Measurements from ENCODE around the gene ANO9. TPM values are rescaled to one million over a fixed set of nuclear protein-coding genes. Genes with fewer than 3 reads are reported as not detected.
A peak's percentile ranks its signal among the peaks of the same experiment; 100 is the strongest.

The ANO9 gene
- polyA plus RNA-seq, 12 donors: 0.08 to 14.1 (median 0.31) TPM; not detected in 1

- DNase-seq: no peak
Measured at GRCh38 chr11:453564-453963, 11.8 kb upstream of the ANO9 start.

GRCh38 chr11:452916-453527, 11.2 kb upstream of the ANO9 start:
- DNase-seq: no peak

GRCh38 chr11:452203-452744, 10.5 kb upstream of the ANO9 start:
- DNase-seq: no peak

GRCh38 chr11:451738-452137, 9.9 kb upstream of the ANO9 start:
- DNase-seq: no peak

- peak; percentile 52 for DNase-seq
Measured at GRCh38 chr11:450809-451451, 9.1 kb upstream of the ANO9 start.

- peak; percentile 96 for DNase-seq
Measured at GRCh38 chr11:449889-450808, 8.3 kb upstream of the ANO9 start, which contains the start of gene PTDSS2. TSS of gene PTDSS2 (plus strand) at chr11:450279. CDS start at chr11:450456, 177 bp downstream.

- peak; percentile 93 for DNase-seq
Measured at GRCh38 chr11:447923-448731, 6.3 kb upstream of the ANO9 start.

GRCh38 chr11:446891-447290, 5.1 kb upstream of the ANO9 start:
- DNase-seq: no peak

GRCh38 chr11:445765-446588, 4.2 kb upstream of the ANO9 start:
- no peak for DNase-seq

GRCh38 chr11:444396-445144, 2.8 kb upstream of the ANO9 start:
- DNase-seq: peak; percentile 41

GRCh38 chr11:443542-444199, 1.9 kb upstream of the ANO9 start:
- DNase-seq: no peak

GRCh38 chr11:442611-443081, 835 bp upstream of the ANO9 start:
- no peak for DNase-seq

- DNase-seq: no peak
Measured at GRCh38 chr11:441043-441417, 781 bp downstream of the ANO9 start.

GRCh38 chr11:440065-441042, 1.5 kb downstream of the ANO9 start:
- no peak for DNase-seq

- DNase-seq: no peak
Measured at GRCh38 chr11:439315-440064, 2.3 kb downstream of the ANO9 start.

GRCh38 chr11:438101-438844, 3.5 kb downstream of the ANO9 start:
- DNase-seq: no peak

Measured in muscle of arm (tissue), 12 donors.